Activated naive CD4-positive, alpha-beta T cell treated with Interleukin-2 at 50 U/mL for 16 hours (primary cell): ENCODE results near the gene COMMD1.
"Not testable (repeated sequence)": the region's sequence is repeated elsewhere in the genome, so short reads cannot be mapped to it uniquely, and the experiment has no call there.

Experiments
- DNase-seq: peaks from one replicate; pipeline ENCODE4 v3.0.0-alpha.2; 2020

Gene COMMD1

GRCh38 chr2:62145478-62146100, 240.1 kb downstream of the COMMD1 start:
- DNase-seq: no peak

- DNase-seq: not testable (repeated sequence)
These were observed 241.3 kb downstream of the COMMD1 start for GRCh38 chr2:62146790-62147189.

GRCh38 chr2:62147610-62148301, 242.3 kb downstream of the COMMD1 start:
- no peak for DNase-seq

GRCh38 chr2:62149708-62150107, 244.2 kb downstream of the COMMD1 start:
- DNase-seq: no peak

GRCh38 chr2:62150597-62151305, 245.3 kb downstream of the COMMD1 start:
- DNase-seq: no peak

GRCh38 chr2:62151306-62151638, 245.8 kb downstream of the COMMD1 start:
- no peak for DNase-seq

GRCh38 chr2:62152000-62152399, 246.5 kb downstream of the COMMD1 start:
- no peak for DNase-seq

GRCh38 chr2:62156861-62157496, 251.5 kb downstream of the COMMD1 start:
- no peak for DNase-seq

GRCh38 chr2:62158444-62159121, 253.1 kb downstream of the COMMD1 start:
- DNase-seq: no peak

GRCh38 chr2:62160691-62161090, 255.2 kb downstream of the COMMD1 start:
- DNase-seq: not testable (repeated sequence)

- DNase-seq: no peak
These were observed 257.8 kb downstream of the COMMD1 start for GRCh38 chr2:62163106-62163831.

- DNase-seq: no peak
These were observed 258.4 kb downstream of the COMMD1 start for GRCh38 chr2:62163834-62164233.

- no peak for DNase-seq
These were observed 270.3 kb downstream of the COMMD1 start for GRCh38 chr2:62175728-62176127.

GRCh38 chr2:62176801-62177200, 271.3 kb downstream of the COMMD1 start:
- DNase-seq: no peak

- DNase-seq: no peak
These were observed 272.0 kb downstream of the COMMD1 start for GRCh38 chr2:62177392-62178049.

- DNase-seq: no peak
These were observed 273.3 kb downstream of the COMMD1 start for GRCh38 chr2:62178741-62179271.

- no peak for DNase-seq
These were observed 275.5 kb downstream of the COMMD1 start for GRCh38 chr2:62180975-62181374.

- DNase-seq: no peak
These were observed 276.4 kb downstream of the COMMD1 start for GRCh38 chr2:62181843-62182242.

- no peak for DNase-seq
These were observed 279.2 kb downstream of the COMMD1 start for GRCh38 chr2:62184512-62185230.
